Measurements from ENCODE around the gene PALMD. TPM values are rescaled to one million over a fixed set of nuclear protein-coding genes. Genes with fewer than 3 reads are reported as not detected.

Gene PALMD
- total and polyA plus RNA-seq, 2 donors (not counting 1 experiment from before 2014, with no cell fraction given), result not detected

DNA sequence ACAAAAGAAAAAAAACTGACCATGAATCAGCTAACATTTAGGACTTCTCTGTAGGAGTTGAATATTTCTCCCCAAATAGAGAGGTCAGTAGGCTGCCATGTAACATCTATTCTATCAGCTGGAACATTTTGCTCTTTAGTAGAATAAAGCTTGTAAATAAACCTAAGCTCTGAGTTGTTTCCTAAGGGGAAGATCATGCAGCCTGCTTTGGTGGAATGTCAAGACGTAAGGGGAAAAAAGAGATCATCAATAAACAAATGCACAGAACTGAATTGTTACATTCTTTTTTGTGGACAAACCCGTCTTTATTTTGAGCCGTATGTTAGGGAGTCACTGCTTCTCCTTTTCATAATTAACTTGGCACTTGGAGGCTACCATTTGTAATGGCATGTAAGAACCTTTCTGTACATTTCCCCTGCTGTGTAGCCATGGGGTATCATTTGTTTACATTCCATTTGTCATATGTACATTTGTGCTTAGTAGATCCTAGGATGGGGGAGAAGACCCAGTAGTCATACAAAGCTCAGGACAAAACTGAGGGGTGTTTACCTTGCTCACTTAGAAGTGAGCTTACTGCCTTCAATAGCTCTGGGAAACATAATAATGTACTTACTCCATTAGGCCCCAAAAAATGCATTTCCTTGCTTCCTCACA lies 10.8 kb upstream of the PALMD start:
- H3K27me3 Mint-ChIP-seq, result no peaks in the 10 kb centered on the region
- Histone ChIP-seq H2AFZ (ENCODE audit: insufficient read depth, low read depth, low read length, poor library complexity, severe bottlenecking) (no peak overlapping the region), H3K4me3 (ENCODE audit: control extremely low read depth in 1 of 5, extremely low read depth in 1 of 5, insufficient read depth in 1 of 5, low read depth in 2 of 5, low read length in 4 of 5) (no peak overlapping the region), H3K9me3 (ENCODE audit: control extremely low read depth in 1 of 3, control insufficient read depth in 2 of 3, insufficient read depth in 1 of 3, low read length in 2 of 3) (no peaks in the 10 kb centered on the region), H3K27ac (ENCODE audit: low read length in 2 of 2) (no peak overlapping the region), H4K20me1 (ENCODE audit: control insufficient read depth, insufficient read depth, low read length, poor library complexity, severe bottlenecking) (no peaks in the 10 kb centered on the region), H3K36me3 (replicated peaks in 1 of 2; ENCODE audit: control extremely low read depth in 1 of 2, control insufficient read depth in 1 of 2, extremely low read depth in 1 of 2, insufficient read depth in 2 of 2, low read length in 1 of 2) (no peaks in the 10 kb centered on the region), H3K4me1 (ENCODE audit: control insufficient read depth in 2 of 2, insufficient read depth in 2 of 2, low read length in 2 of 2) (no peaks in the 10 kb centered on the region), H3K27me3 (replicated peaks in 1 of 4; ENCODE audit: control extremely low read depth in 1 of 4, control insufficient read depth in 3 of 4, insufficient read depth in 4 of 4, low read length in 3 of 4) (no peaks in the 10 kb centered on the region), H3K4me2 (replicated peaks; ENCODE audit: low read depth, low read length, poor library complexity, severe bottlenecking) (no peak overlapping the region), H3K9ac (ENCODE audit: low read length) (no peak overlapping the region), H3K79me2 (ENCODE audit: control insufficient read depth, insufficient read depth, low read length) (no peaks in the 10 kb centered on the region)
- no peaks in the 10 kb centered on the region for H3K4me1 Mint-ChIP-seq
- ATAC-seq (ENCODE audit: low read depth), result no peak
- TF ChIP-seq, protein P1, sequence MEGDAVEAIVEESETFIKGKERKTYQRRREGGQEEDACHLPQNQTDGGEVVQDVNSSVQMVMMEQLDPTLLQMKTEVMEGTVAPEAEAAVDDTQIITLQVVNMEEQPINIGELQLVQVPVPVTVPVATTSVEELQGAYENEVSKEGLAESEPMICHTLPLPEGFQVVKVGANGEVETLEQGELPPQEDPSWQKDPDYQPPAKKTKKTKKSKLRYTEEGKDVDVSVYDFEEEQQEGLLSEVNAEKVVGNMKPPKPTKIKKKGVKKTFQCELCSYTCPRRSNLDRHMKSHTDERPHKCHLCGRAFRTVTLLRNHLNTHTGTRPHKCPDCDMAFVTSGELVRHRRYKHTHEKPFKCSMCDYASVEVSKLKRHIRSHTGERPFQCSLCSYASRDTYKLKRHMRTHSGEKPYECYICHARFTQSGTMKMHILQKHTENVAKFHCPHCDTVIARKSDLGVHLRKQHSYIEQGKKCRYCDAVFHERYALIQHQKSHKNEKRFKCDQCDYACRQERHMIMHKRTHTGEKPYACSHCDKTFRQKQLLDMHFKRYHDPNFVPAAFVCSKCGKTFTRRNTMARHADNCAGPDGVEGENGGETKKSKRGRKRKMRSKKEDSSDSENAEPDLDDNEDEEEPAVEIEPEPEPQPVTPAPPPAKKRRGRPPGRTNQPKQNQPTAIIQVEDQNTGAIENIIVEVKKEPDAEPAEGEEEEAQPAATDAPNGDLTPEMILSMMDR (IDR thresholded peaks at IDR 0.05), result no peak
- TF ChIP-seq EZH2 (IDR thresholded peaks at IDR 0.05; ENCODE audit: borderline replicate concordance, insufficient read depth, low read depth, low read length, poor library complexity, severe bottlenecking), result no peak
- no peak overlapping the region for H3K4me3 Mint-ChIP-seq
- H3K27ac Mint-ChIP-seq, result no peak overlapping the region
- intact Hi-C loops (cut with micrococcal nuclease), result no loop called here
- 100% methylated on average over 1 of the region's 3 CpGs for WGBS (ENCODE audit: insufficient coverage)
- no peaks in the 10 kb centered on the region for H3K9me3 Mint-ChIP-seq (ENCODE audit: insufficient read depth)
- ChIA-PET POLR2A (no interaction called here), CTCF (interaction anchor here (1.1 kb wide), 1 partner anchor 50 kb away, joined by 3 read pairs; no protein-coding TSS in a partner anchor)
- DNase-seq, result no peak

DNA sequence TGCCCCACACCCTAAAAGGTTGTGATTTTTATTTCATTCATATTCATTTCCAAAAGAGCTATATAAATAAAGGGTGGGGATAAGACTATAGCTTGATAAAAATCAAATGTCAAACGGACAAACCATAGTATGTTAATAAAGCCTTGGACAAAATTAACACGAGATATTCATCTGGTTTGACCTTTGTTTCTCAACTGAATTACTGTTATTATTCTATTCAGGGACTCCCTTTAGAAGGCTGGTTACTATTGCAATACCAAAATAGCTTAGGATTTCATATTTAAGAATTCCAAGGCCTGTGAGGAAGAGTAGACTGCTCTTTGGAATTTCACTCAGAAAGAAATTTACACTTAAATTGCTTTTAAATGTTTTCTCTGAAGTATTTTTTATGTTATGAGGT lies 10.2 kb upstream of the PALMD start:
- Histone ChIP-seq H3K4me3 (ENCODE audit: control extremely low read depth in 1 of 5, extremely low read depth in 1 of 5, insufficient read depth in 1 of 5, low read depth in 2 of 5, low read length in 4 of 5) (no peak overlapping the region), H3K79me2 (ENCODE audit: control insufficient read depth, insufficient read depth, low read length) (no peaks in the 10 kb centered on the region), H4K20me1 (ENCODE audit: control insufficient read depth, insufficient read depth, low read length, poor library complexity, severe bottlenecking) (no peaks in the 10 kb centered on the region), H3K9ac (ENCODE audit: low read length) (no peak overlapping the region), H3K36me3 (replicated peaks in 1 of 2; ENCODE audit: control extremely low read depth in 1 of 2, control insufficient read depth in 1 of 2, extremely low read depth in 1 of 2, insufficient read depth in 2 of 2, low read length in 1 of 2) (no peaks in the 10 kb centered on the region), H3K27me3 (replicated peaks in 1 of 4; ENCODE audit: control extremely low read depth in 1 of 4, control insufficient read depth in 3 of 4, insufficient read depth in 4 of 4, low read length in 3 of 4) (peaks cover 0 to 4% (median 0%) of the 10 kb centered on the region in 4 experiments), H3K4me1 (ENCODE audit: control insufficient read depth in 2 of 2, insufficient read depth in 2 of 2, low read length in 2 of 2) (no peaks in the 10 kb centered on the region), H3K9me3 (ENCODE audit: control extremely low read depth in 1 of 3, control insufficient read depth in 2 of 3, insufficient read depth in 1 of 3, low read length in 2 of 3) (no peaks in the 10 kb centered on the region), H3K4me2 (replicated peaks; ENCODE audit: low read depth, low read length, poor library complexity, severe bottlenecking) (no peak overlapping the region), H3K27ac (ENCODE audit: low read length in 2 of 2) (no peak overlapping the region), H2AFZ (ENCODE audit: insufficient read depth, low read depth, low read length, poor library complexity, severe bottlenecking) (no peak overlapping the region)
- DNase-seq (no peak), ATAC-seq (ENCODE audit: low read depth) (no peak)
- TF ChIP-seq EZH2 (IDR thresholded peaks at IDR 0.05; ENCODE audit: borderline replicate concordance, insufficient read depth, low read depth, low read length, poor library complexity, severe bottlenecking), result no peak
- TF ChIP-seq, protein P1 (IDR thresholded peaks at IDR 0.05), result no peak
- WGBS (ENCODE audit: insufficient coverage), result no CpG with 5 or more reads among the region's 2 CpGs
- no peaks in the 10 kb centered on the region for H3K4me1 Mint-ChIP-seq
- ChIA-PET POLR2A (no interaction called here), CTCF (interaction anchor here (1.1 kb wide), 1 partner anchor 50 kb away, joined by 3 read pairs; no protein-coding TSS in a partner anchor)
- intact Hi-C loops (cut with micrococcal nuclease), result no loop called here
- no peaks in the 10 kb centered on the region for H3K27me3 Mint-ChIP-seq
- H3K9me3 Mint-ChIP-seq (ENCODE audit: insufficient read depth), result no peaks in the 10 kb centered on the region
- H3K27ac Mint-ChIP-seq, result no peak overlapping the region
- H3K4me3 Mint-ChIP-seq, result no peak overlapping the region
